Tibial artery (tissue), 4 donors: Measurements from ENCODE around the gene LGALS1.
A peak's percentile ranks its signal among the peaks of the same experiment; 100 is the strongest.
"Not testable (repeated sequence)": the region's sequence is repeated elsewhere in the genome, so short reads cannot be mapped to it uniquely, and the experiment has no call there.

Source experiments
- DNase-seq, 2 donors: peaks; one replicate each; pipeline ENCODE4 v3.0.0-alpha.2; 2019
- H3K27ac ChIP-seq, 2 donors: fragments of 200-600 bp; sonication (generic) in 1 of 2; 1 replicate in 1 of 2; 2 replicates in 1 of 2; pipeline ENCODE4 v1.5.1; 2018 to 2019; ENCODE audit warnings: mild to moderate bottlenecking in 1 of 2
- H3K27me3 ChIP-seq, 2 donors: fragments of 200-600 bp; sonication (generic) in 1 of 2; one replicate each; pipeline versions ENCODE4 v1.5.1 to v1.6.0; 2016 to 2019
- H3K36me3 ChIP-seq, 3 donors: fragments of 200-600 bp; sonication (generic) in 2 of 3; one replicate each; pipeline ENCODE4 v1.5.1; 2016 to 2019; ENCODE audit warnings: mild to moderate bottlenecking in 2 of 3
- H3K4me1 ChIP-seq, 4 donors: fragments of 200-600 bp; sonication (generic) in 2 of 4; 1 replicate in 3 of 4; 2 replicates in 1 of 4; pipeline ENCODE4 v1.5.1; 2016 to 2019
- H3K4me3 ChIP-seq, 2 donors: fragments of 200-600 bp; sonication (generic) in 1 of 2; 1 replicate in 1 of 2; 2 replicates in 1 of 2; pipeline ENCODE4 v1.5.1; 2018 to 2019; ENCODE audit warnings: mild to moderate bottlenecking in 2 of 2
- H3K9me3 ChIP-seq, 3 donors: fragments of 200-600 bp; sonication (generic) in 1 of 3; one replicate each; pipeline ENCODE4 v1.5.1; 2016 to 2019
- intact Hi-C: fragments of 100-400 bp; cut with DNase I; formaldehyde crosslinking; loops from one replicate; pipeline ENCODE4 v1.15.0; 2023; ENCODE audit warnings: low total_unique reads
- TF ChIP-seq, protein P1 (sequence below), 2 experiments: fragments of 200-600 bp in 1 of 2; fragments of 450-650 bp in 1 of 2; IDR thresholded peaks; one replicate each; pipeline ENCODE4 v1.5.1; 2017 to 2019; ENCODE audit warnings: antibody characterized with exemption in 2 of 2, mild to moderate bottlenecking in 1 of 2, moderate library complexity in 1 of 2

LGALS1 gene

DNA sequence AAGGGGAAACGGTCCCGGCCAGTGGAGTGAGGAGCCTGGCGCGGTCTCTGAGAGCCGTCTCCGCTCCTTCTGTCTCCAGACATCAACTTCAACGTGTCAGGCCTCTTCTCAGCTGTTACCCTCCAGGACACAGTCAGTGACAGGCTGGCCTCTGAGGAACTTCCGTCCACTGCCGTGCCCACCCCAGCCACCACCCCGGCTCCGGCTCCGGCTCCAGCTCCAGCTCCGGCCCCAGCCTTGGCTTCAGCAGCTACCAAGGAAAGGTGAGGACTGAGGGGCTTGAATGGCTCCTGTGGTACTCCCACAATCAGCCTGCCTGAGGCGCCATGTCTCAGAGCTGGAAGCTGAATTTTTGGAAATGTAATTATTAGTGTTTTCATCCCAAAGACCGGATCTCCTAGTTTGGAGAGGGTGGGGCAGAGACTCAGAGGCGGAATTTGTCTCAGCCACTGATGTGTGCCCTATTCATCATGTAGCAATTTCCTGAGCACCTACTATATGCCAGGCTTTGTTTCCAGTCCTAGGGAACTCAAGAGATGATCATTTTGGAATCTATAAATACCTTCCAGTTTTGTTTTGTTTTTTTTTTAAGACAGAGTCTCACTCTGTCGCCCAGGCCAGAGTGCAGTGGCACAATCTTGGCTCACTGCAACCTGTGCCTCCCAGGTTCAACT is 24.8 kb upstream of the LGALS1 start:
- H3K36me3 ChIP-seq = peaks cover 0 to 12% (median 9%) of the 10 kb centered on the region in 3 donors
- H3K27me3 ChIP-seq = no peaks in the 10 kb centered on the region
- intact Hi-C loops = no loop called here
- no peak overlapping the region for H3K4me3 ChIP-seq
- TF ChIP-seq, protein P1, sequence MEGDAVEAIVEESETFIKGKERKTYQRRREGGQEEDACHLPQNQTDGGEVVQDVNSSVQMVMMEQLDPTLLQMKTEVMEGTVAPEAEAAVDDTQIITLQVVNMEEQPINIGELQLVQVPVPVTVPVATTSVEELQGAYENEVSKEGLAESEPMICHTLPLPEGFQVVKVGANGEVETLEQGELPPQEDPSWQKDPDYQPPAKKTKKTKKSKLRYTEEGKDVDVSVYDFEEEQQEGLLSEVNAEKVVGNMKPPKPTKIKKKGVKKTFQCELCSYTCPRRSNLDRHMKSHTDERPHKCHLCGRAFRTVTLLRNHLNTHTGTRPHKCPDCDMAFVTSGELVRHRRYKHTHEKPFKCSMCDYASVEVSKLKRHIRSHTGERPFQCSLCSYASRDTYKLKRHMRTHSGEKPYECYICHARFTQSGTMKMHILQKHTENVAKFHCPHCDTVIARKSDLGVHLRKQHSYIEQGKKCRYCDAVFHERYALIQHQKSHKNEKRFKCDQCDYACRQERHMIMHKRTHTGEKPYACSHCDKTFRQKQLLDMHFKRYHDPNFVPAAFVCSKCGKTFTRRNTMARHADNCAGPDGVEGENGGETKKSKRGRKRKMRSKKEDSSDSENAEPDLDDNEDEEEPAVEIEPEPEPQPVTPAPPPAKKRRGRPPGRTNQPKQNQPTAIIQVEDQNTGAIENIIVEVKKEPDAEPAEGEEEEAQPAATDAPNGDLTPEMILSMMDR (IDR thresholded peaks at IDR 0.05) = no peak
- no peak for DNase-seq
- no peak overlapping the region for H3K27ac ChIP-seq
- H3K9me3 ChIP-seq = no peaks in the 10 kb centered on the region
- H3K4me1 ChIP-seq = no peaks in the 10 kb centered on the region

GRCh38 chr22:37654563-37655251 is 20.7 kb upstream of the LGALS1 start:
- H3K36me3 ChIP-seq = peaks cover 0 to 12% (median 9%) of the 10 kb centered on the region in 3 donors
- H3K9me3 ChIP-seq = no peaks in the 10 kb centered on the region
- no peak overlapping the region for H3K4me3 ChIP-seq
- peaks cover 0 to 14% (median 9%) of the 10 kb centered on the region in 4 donors for H3K4me1 ChIP-seq
- no peak for DNase-seq
- TF ChIP-seq, protein P1 (IDR thresholded peaks at IDR 0.05) = no peak
- H3K27ac ChIP-seq = no peak overlapping the region
- no peaks in the 10 kb centered on the region for H3K27me3 ChIP-seq
- intact Hi-C loops = no loop called here

DNA sequence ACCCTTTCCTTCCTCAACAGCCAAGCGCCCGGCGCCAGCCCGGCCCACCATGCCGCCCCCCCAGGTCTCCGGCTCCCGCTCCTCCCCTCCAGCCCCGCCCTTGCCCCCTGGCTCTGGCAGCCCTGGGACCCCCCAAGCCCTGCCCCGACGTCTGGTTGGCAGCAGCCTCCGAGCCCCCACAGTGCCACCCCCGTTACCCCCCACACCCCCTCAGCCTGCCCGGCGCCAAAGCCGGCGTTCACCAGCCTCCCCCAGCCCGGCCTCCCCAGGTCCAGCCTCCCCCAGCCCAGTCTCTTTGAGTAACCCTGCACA is 20.2 kb upstream of the LGALS1 start:
- intact Hi-C loops = no loop called here
- TF ChIP-seq, protein P1 (IDR thresholded peaks at IDR 0.05) = no peak
- H3K4me3 ChIP-seq = no peak overlapping the region
- peaks cover 0 to 9% (median 5%) of the 10 kb centered on the region in 3 donors for H3K36me3 ChIP-seq
- H3K27ac ChIP-seq = no peak overlapping the region
- peaks cover 0 to 20% (median 11%) of the 10 kb centered on the region in 4 donors for H3K4me1 ChIP-seq
- H3K27me3 ChIP-seq = no peaks in the 10 kb centered on the region
- no peaks in the 10 kb centered on the region for H3K9me3 ChIP-seq
- no peak for DNase-seq

DNA sequence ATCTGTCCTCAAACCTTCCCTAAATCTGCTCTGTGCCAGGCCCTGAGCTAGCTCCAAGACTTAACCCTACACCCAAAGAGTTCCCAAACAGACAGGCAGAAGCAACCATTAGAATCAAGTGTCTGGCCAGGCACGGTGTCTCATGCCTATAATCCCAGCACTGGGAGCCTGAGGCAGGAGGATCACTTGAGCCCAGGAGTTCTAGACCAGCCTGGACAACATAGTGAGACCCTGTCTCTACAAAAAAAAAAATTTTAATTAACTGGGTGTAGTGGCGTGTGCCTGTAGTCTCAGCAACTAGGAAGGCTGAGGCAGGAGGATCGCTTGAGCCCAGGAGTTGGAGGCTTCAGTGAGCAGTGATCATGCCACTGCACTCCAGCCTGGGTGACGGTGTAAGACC is 18.9 kb upstream of the LGALS1 start:
- H3K9me3 ChIP-seq, H3K4me3 ChIP-seq, H3K27me3 ChIP-seq, H3K36me3 ChIP-seq, intact Hi-C loops, DNase-seq, H3K27ac ChIP-seq: not testable (repeated sequence)
- H3K4me1 ChIP-seq = peaks cover 0 to 33% (median 23%) of the 10 kb centered on the region in 4 donors

- TF ChIP-seq, protein P1 (IDR thresholded peaks at IDR 0.05) = no peak
- Histone ChIP-seq H3K9me3 (no peaks in the 10 kb centered on the region), H3K4me3 (peak overlapping the region; percentile 65 to 76), H3K27me3 (no peaks in the 10 kb centered on the region), H3K27ac (peak overlapping the region; percentile 64 to 83), H3K36me3 (no peaks in the 10 kb centered on the region), H3K4me1 (peaks cover 0 to 41% (median 25%) of the 10 kb centered on the region in 4 donors)
- no peak for DNase-seq
- intact Hi-C loops = no loop called here
Observed at GRCh38 chr22:37657590-37658132, 17.8 kb upstream of the LGALS1 start.
